NCI-H187 (cell line): ENCODE results near the gene KAZN.

ENCODE experiments used
- DNase-seq, 2 experiments: peaks; one replicate each; lab custom pipeline; 2025; lab: John Stamatoyannopoulos, UW

The KAZN gene

GRCh38 chr1:14982029-14982428, 383.5 kb downstream of the KAZN start:
- DNase-seq = no peak

GRCh38 chr1:14983277-14983676, 384.8 kb downstream of the KAZN start:
- DNase-seq = no peak

GRCh38 chr1:14986168-14986567, 387.7 kb downstream of the KAZN start:
- no peak for DNase-seq

- DNase-seq = no peak
Observed at GRCh38 chr1:14987829-14988603, 389.5 kb downstream of the KAZN start.

GRCh38 chr1:14988636-14989035, 390.2 kb downstream of the KAZN start:
- no peak for DNase-seq

GRCh38 chr1:14989931-14990728, 391.6 kb downstream of the KAZN start:
- DNase-seq = no peak

- DNase-seq = no peak
Observed at GRCh38 chr1:14993414-14993813, 394.9 kb downstream of the KAZN start.

GRCh38 chr1:14994148-14994547, 395.7 kb downstream of the KAZN start:
- DNase-seq = no peak

GRCh38 chr1:14994841-14995437, 396.5 kb downstream of the KAZN start:
- no peak for DNase-seq

- DNase-seq = no peak
Observed at GRCh38 chr1:14996133-14997050, 397.9 kb downstream of the KAZN start.

GRCh38 chr1:14997646-14998276, 399.3 kb downstream of the KAZN start:
- DNase-seq = no peak

- no peak for DNase-seq
Observed at GRCh38 chr1:14999441-14999840, 401.0 kb downstream of the KAZN start.

- DNase-seq = no peak
Observed at GRCh38 chr1:15000030-15000429, 401.5 kb downstream of the KAZN start.

- no peak for DNase-seq
Observed at GRCh38 chr1:15000671-15001070, 402.2 kb downstream of the KAZN start.

- DNase-seq = no peak
Observed at GRCh38 chr1:15001317-15001915, 402.9 kb downstream of the KAZN start.

GRCh38 chr1:15002325-15002724, 403.8 kb downstream of the KAZN start:
- no peak for DNase-seq

GRCh38 chr1:15004396-15004795, 405.9 kb downstream of the KAZN start:
- no peak for DNase-seq

GRCh38 chr1:15005116-15005515, 406.6 kb downstream of the KAZN start:
- no peak for DNase-seq

- no peak for DNase-seq
Observed at GRCh38 chr1:15007368-15007767, 408.9 kb downstream of the KAZN start.

GRCh38 chr1:15007842-15008241, 409.4 kb downstream of the KAZN start:
- no peak for DNase-seq
